Measurements from ENCODE around the gene RAB6A. TPM values are rescaled to one million over a fixed set of nuclear protein-coding genes. Genes with fewer than 3 reads are reported as not detected.

Gene RAB6A
- total and polyA plus RNA-seq, 5 donors = 68.2 to 140 (median 106) TPM

Other genes starting within 250 kb of the RAB6A start
- 10 to 100 TPM; 35.8 to 46.2 (median 41.2) TPM for gene FAM168A, start 163.0 kb downstream of the RAB6A start, total RNA-seq
- 14.2 TPM for gene FAM168A, start 163.0 kb downstream of the RAB6A start, polyA plus RNA-seq
- gene PLEKHB1, start 114.5 kb downstream of the RAB6A start, total RNA-seq = 10 to 100 TPM; 11.7 to 31.5 (median 19.9) TPM
- 15.6 TPM for gene PLEKHB1, start 114.5 kb downstream of the RAB6A start, polyA plus RNA-seq
- gene MRPL48, start 26.8 kb upstream of the RAB6A start, total RNA-seq = 10 to 100 TPM; 36.3 to 47.2 (median 37.4) TPM
- gene MRPL48, start 26.8 kb upstream of the RAB6A start, polyA plus RNA-seq = 53.1 TPM
- gene COA4, start 115.8 kb upstream of the RAB6A start, total RNA-seq = 10 to 100 TPM; 63.9 to 71.8 (median 65.3) TPM
- gene COA4, start 115.8 kb upstream of the RAB6A start, polyA plus RNA-seq = 97.9 TPM
- gene PAAF1, start 115.9 kb upstream of the RAB6A start, total RNA-seq = 10 to 100 TPM; 13.9 to 22.8 (median 18.7) TPM
- 12.7 TPM for gene PAAF1, start 115.9 kb upstream of the RAB6A start, polyA plus RNA-seq
- gene DNAJB13, start 190.0 kb upstream of the RAB6A start, total RNA-seq = under 1 TPM in 1 of 4 donors, not detected in 3; 0.26 TPM
- not detected for gene DNAJB13, start 190.0 kb upstream of the RAB6A start, polyA plus RNA-seq
- 10 to 100 TPM; 12.6 to 23.1 (median 17.1) TPM for gene UCP2, start 221.8 kb upstream of the RAB6A start, total RNA-seq
- 9.9 TPM for gene UCP2, start 221.8 kb upstream of the RAB6A start, polyA plus RNA-seq
- gene UCP3, start 248.0 kb upstream of the RAB6A start, total RNA-seq = 1 to 10 TPM; 1.6 to 2.5 (median 1.9) TPM
- 2.0 TPM for gene UCP3, start 248.0 kb upstream of the RAB6A start, polyA plus RNA-seq

Measured in right cardiac atrium (tissue), 5 donors.